Sigmoid colon (tissue), 7 donors: Measurements from ENCODE around the gene ACADS. TPM values are rescaled to one million over a fixed set of nuclear protein-coding genes. Genes with fewer than 3 reads are reported as not detected.

Experiments
- DNase-seq: peaks from one replicate; pipeline ENCODE4 v3.0.0-alpha.2; 2019
- H3K27ac ChIP-seq, 4 donors: fragments of 200-600 bp; sonication (generic); one replicate each; pipeline ENCODE4 v1.5.1; 2016 to 2019; ENCODE audit warnings: mild to moderate bottlenecking in 1 of 4
- H3K27me3 ChIP-seq, 3 donors: fragments of 200-600 bp; sonication (generic); one replicate each; pipeline ENCODE4 v1.5.1; 2019; ENCODE audit warnings: mild to moderate bottlenecking in 1 of 3
- H3K36me3 ChIP-seq, 4 donors: fragments of 200-600 bp; sonication (generic); one replicate each; pipeline ENCODE4 v1.5.1; 2016 to 2019
- H3K4me1 ChIP-seq, 4 donors: fragments of 200-600 bp; sonication (generic); one replicate each; pipeline ENCODE4 v1.5.1; 2017 to 2019
- H3K4me3 ChIP-seq, 4 donors: fragments of 200-600 bp; sonication (generic); one replicate each; pipeline ENCODE4 v1.5.1; 2017 to 2019; ENCODE audit warnings: mild to moderate bottlenecking in 2 of 4, moderate library complexity in 1 of 4
- H3K9me3 ChIP-seq, 4 donors: fragments of 200-600 bp in 3 of 4; sonication (generic) in 3 of 4; one replicate each; pipeline versions ENCODE4 v1.5.1 to v1.6.1; 2013 to 2019
- CTCF ChIP-seq, 4 experiments: fragments of 450-650 bp in 3 of 4; fragments of 200-600 bp in 1 of 4; IDR thresholded peaks; one replicate each; pipeline ENCODE4 v1.5.1; 2016 to 2019; ENCODE audit warnings: antibody characterized with exemption in 4 of 4, mild to moderate bottlenecking in 3 of 4, moderate library complexity in 2 of 4
- EP300 ChIP-seq, 4 donors: sonication (generic); formaldehyde crosslinking; IDR thresholded peaks; one replicate each; pipeline ENCODE4 v1.6.1; 2017; ENCODE audit warnings: antibody characterized with exemption in 4 of 4
- POLR2A ChIP-seq, 2 donors: fragments of 450-650 bp; IDR thresholded peaks; one replicate each; pipeline ENCODE4 v1.6.1; 2016; ENCODE audit warnings: antibody characterized with exemption in 2 of 2, mild to moderate bottlenecking in 2 of 2, moderate library complexity in 2 of 2
- POLR2AphosphoS5 ChIP-seq, 4 donors: sonication (generic); formaldehyde crosslinking; IDR thresholded peaks; one replicate each; pipeline ENCODE4 v1.6.1; 2017; ENCODE audit warnings: antibody characterized with exemption in 4 of 4
- WGBS, 2 donors: extraction: QIAGEN DNeasy Blood & Tissue Kit; methylation state at CpG; one replicate each; pipeline ENCODE4 v1.1.7; 2013; 5-methylcytosine and 5-hydroxymethylcytosine counted together
- intact Hi-C: fragments of 100-400 bp; cut with DNase I; formaldehyde crosslinking; loops from one replicate; pipeline ENCODE4 v1.15.1; 2023
- polyA plus RNA-seq, 3 donors: library from polyadenylated mRNA; stranded (reverse); fragments of 200-250 nt; gene quantifications; one replicate each; pipeline ENCODE4 v1.2.3, GENCODE V29; 2013
- total RNA-seq, 4 donors: library from RNA; depleted of rRNA; stranded (reverse); fragments of >200 nt; gene quantifications; one replicate each; pipeline ENCODE4 v1.1.0, GENCODE V29; 2016
- donor health status: healthy with polysubstance abuse.
- donor health status: Bipolar disorder and iron deficiency.
- donor health status: healthy.

Gene ACADS
- total and polyA plus RNA-seq, 7 donors = 36.8 to 325 (median 40.3) TPM

- no peak for DNase-seq
- Histone ChIP-seq H3K9me3 (no peaks in the 10 kb centered on the region), H3K27ac (no peak overlapping the region), H3K27me3 (no peaks in the 10 kb centered on the region), H3K4me3 (no peak overlapping the region), H3K36me3 (peaks cover 8 to 93% (median 41%) of the 10 kb centered on the region in 4 donors), H3K4me1 (no peaks in the 10 kb centered on the region)
- WGBS, 2 donors = 82 to 88% methylated on average over 3 of the region's 3 CpGs
- intact Hi-C loops = no loop called here
- TF ChIP-seq CTCF (IDR thresholded peaks at IDR 0.05) (no peak), POLR2A (IDR thresholded peaks at IDR 0.05) (no peak)
Measured at GRCh38 chr12:120698665-120699064, 27.0 kb upstream of the ACADS start.

- peaks cover 3 to 85% (median 36%) of the 10 kb centered on the region in 4 donors for H3K36me3 ChIP-seq
- WGBS, 2 donors = 84 to 94% methylated on average over 7 of the region's 7 CpGs
- H3K4me3 ChIP-seq = no peak overlapping the region
- TF ChIP-seq POLR2AphosphoS5 (IDR thresholded peaks at IDR 0.05) (no peak), EP300 (IDR thresholded peaks at IDR 0.05) (no peak), POLR2A (IDR thresholded peaks at IDR 0.05) (no peak), CTCF (IDR thresholded peaks at IDR 0.05) (no peak)
- intact Hi-C loops = no loop called here
- H3K9me3 ChIP-seq = no peaks in the 10 kb centered on the region
- H3K27ac ChIP-seq = no peak overlapping the region
- no peak for DNase-seq
- H3K27me3 ChIP-seq = no peaks in the 10 kb centered on the region
- H3K4me1 ChIP-seq = no peaks in the 10 kb centered on the region
Measured at GRCh38 chr12:120699553-120699952, 26.1 kb upstream of the ACADS start.

- H3K36me3 ChIP-seq = peaks cover 3 to 78% (median 27%) of the 10 kb centered on the region in 4 donors
- TF ChIP-seq POLR2AphosphoS5 (IDR thresholded peaks at IDR 0.05) = no peak
- no peak for TF ChIP-seq EP300 (IDR thresholded peaks at IDR 0.05)
- no peak for TF ChIP-seq CTCF (IDR thresholded peaks at IDR 0.05)
- no peaks in the 10 kb centered on the region for H3K27me3 ChIP-seq
- 97% methylated on average over 5 of the region's 5 CpGs for WGBS, 2 donors
- no peaks in the 10 kb centered on the region for H3K4me1 ChIP-seq
- H3K9me3 ChIP-seq = no peaks in the 10 kb centered on the region
- H3K27ac ChIP-seq = no peak overlapping the region
- no peak for DNase-seq
- H3K4me3 ChIP-seq = no peak overlapping the region
- intact Hi-C loops = no loop called here
Measured at GRCh38 chr12:120700886-120701285, 24.7 kb upstream of the ACADS start.

GRCh38 chr12:120702637-120703036 is 23.0 kb upstream of the ACADS start:
- 52 to 84% methylated on average over 1 of the region's 1 CpG for WGBS, 2 donors
- intact Hi-C loops = no loop called here
- Histone ChIP-seq H3K27me3 (no peaks in the 10 kb centered on the region), H3K9me3 (no peaks in the 10 kb centered on the region), H3K4me1 (no peaks in the 10 kb centered on the region), H3K4me3 (no peak overlapping the region), H3K27ac (no peak overlapping the region), H3K36me3 (peaks cover 3 to 61% (median 16%) of the 10 kb centered on the region in 4 donors)
- no peak for DNase-seq
- TF ChIP-seq EP300 (IDR thresholded peaks at IDR 0.05) = no peak
- TF ChIP-seq POLR2AphosphoS5 (IDR thresholded peaks at IDR 0.05) = no peak
- no peak for TF ChIP-seq POLR2A (IDR thresholded peaks at IDR 0.05)
- TF ChIP-seq CTCF (IDR thresholded peaks at IDR 0.05) = no peak

GRCh38 chr12:120703311-120703942 is 22.2 kb upstream of the ACADS start:
- TF ChIP-seq EP300 (IDR thresholded peaks at IDR 0.05) (no peak), POLR2A (IDR thresholded peaks at IDR 0.05) (no peak), CTCF (IDR thresholded peaks at IDR 0.05) (no peak), POLR2AphosphoS5 (IDR thresholded peaks at IDR 0.05) (no peak)
- Histone ChIP-seq H3K27ac (no peak overlapping the region), H3K9me3 (no peaks in the 10 kb centered on the region), H3K4me3 (no peak overlapping the region), H3K36me3 (peaks cover 2 to 53% (median 12%) of the 10 kb centered on the region in 4 donors), H3K27me3 (no peaks in the 10 kb centered on the region), H3K4me1 (no peaks in the 10 kb centered on the region)
- intact Hi-C loops = no loop called here
- DNase-seq = no peak
- WGBS, 2 donors = 87 to 94% methylated on average over 11 of the region's 11 CpGs
